AML-193 (cell line): ENCODE measurements around the gene ADAM30.
A peak's percentile ranks its signal among the peaks of the same experiment; 100 is the strongest.
"Not testable (repeated sequence)": the region's sequence is repeated elsewhere in the genome, so short reads cannot be mapped to it uniquely, and the experiment has no call there.

Experiments
- DNase-seq, 2 experiments: peaks; one replicate each; lab custom pipeline; 2025; lab: John Stamatoyannopoulos, UW

The ADAM30 gene

DNA sequence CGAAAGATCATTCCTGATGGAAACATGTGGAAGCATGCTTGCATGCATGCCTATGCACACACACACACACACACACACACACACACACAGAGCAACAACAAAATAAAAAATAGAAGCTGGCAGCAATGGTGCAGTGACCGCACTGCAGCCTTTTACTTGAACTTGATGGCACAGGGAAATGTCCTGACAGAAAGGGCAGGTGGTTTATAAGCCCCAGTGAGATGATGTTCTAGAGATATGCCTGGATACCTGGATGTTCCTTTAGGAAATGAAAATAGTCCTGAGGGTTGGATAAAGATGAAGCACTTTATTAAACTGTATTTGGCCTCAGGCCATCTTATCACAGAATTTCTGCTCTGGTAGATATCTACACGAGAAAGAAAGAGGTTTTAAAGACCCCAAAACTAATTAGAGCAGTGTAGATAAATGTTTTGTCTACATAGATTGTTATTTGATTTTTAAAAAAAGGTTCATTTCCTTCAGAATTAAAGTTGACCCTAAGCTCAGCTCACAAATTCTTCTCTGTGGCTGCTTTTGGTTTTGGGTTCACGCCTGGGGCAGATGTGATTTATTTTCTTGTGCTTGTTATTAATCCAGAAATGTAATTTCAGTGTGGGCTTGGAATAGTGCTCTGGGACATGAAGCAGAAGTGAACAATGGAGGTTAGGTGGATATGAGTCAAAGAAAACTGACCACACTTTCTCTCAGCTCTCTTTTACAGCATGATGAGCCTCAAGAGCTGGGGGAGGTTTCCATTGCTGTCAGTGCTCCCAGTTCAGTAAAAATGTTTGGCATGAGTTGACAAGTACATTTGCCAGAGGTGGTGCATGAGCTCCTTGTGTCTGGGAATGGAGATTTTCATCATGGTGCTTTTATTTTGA, 22.9 kb downstream of the ADAM30 start:
- DNase-seq: no peak

DNA sequence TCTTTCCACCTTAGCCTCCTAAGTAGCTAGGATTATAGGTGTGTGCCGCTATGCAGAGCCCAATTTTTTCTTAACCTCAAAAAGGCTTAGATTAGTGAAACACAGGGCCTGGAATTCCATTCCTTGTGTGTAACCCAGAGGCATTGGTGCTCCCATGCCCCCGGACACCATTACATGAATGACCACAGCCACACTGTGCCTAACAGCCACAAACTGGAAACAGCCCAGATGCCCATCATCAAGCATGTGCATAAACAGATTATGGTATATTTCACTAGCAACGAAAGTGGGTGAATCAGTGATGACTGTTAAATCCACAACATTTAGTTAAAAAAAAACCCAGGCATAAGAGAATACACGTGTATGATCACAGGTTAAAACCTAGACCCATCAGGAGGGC, 24.4 kb downstream of the ADAM30 start:
- DNase-seq: no peak

DNA sequence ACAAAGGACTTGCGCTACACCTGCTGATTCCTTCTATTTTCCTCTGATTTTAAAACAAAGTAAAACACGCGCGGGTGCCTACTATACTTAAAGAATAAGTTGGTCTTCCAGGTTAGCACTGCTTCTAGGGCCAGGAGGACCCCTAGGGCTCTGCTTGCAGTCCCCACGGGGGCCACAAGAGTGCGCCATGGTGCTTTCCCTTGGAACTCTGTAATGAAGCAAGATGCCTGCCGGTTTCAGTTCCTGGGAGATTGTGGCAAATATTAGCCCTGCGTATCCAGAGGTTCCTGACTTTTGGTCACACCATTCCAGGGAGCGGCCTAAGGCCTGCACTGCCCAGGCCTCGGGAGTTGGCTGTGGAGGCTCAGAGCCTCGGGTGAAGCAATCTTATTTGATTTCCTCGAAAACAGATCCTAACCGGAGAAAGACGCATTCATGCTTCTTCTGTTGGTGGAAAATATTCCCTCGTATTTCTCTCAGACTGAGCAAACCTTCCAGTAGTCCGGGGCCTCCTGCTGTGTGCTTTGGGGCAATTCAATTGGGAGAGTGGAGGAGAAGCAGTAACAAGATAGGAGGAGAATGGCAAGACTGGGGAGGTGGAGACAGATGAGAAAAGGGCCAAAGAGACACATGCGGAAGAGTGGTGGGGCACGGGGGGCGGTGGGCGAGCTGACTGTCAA, 25.3 kb downstream of the ADAM30 start:
- DNase-seq: peak; percentile 39 to 53

DNA sequence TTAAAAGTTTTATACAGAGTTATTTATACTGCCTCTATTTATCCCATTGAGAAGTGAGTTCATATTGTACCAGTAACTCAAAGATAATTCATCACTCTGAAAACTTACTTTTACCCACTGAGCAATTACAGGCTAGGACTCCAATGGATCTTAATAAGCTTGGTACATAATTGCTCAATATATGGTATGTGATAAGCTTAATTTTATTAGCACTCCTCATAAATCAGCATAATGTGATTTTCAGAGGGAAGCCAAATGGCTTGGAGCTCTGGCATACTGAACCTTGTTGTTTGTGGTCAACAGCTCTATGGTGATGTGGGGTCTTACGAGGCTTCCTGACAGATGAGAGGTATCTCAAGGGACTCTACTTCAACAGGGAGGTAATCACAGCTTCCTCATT, 26.3 kb downstream of the ADAM30 start:
- DNase-seq: no peak

DNA sequence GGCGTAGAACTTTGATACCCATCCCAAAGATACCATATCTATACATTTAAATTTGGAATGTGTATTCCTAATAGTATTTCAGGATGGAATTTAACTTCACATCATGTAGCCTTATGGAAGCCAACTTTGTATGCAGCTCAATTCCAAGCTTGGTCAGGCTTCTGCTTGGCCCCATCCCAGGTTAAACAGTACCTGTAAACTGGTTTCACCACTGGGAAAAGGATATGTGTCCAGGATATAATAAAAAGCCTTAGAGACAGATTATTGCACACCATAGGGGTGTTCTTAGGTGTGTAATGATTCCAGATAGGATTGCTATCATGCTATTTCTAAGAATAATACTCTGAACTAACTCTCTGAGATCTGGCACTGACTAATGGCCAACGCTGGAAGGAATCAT, 28.1 kb downstream of the ADAM30 start:
- DNase-seq: no peak

DNA sequence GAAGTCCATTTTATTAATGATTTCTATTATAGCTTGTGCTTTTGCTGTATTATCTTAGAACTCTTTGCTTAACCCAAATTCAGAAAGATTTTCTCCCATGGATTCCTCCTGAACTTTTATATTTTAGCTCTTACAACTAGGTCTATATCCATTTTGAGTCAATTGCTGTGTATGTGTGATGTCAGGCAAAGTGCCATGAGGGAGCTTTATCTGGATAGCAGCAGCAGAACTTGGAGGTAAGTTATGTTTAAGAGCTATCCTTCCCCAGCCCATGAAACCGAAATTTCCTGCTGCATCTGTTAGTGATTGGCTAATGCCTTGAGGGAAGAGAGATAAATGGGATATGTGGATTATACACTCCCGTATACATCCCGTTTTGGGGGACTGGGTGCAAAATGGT, 29.9 kb downstream of the ADAM30 start:
- no peak for DNase-seq

DNA sequence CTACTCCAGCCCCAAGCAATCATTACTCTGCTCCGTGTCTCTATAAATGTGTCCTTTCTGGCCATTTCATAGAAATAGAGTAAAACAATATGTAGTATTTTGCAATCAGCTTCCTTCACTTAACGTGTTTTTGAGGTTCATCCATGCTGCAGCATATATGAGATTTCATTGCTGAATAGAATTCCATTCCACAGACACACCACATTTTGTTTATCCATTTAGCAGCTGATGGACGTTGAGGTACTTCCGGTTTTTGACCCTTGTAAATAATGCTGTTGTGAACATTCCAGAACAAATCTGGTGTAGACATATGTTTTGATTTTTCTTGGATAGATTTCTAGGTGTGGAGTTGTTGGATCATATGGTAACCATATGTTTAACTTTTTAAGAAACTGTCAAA, 30.7 kb downstream of the ADAM30 start:
- DNase-seq: no peak

DNA sequence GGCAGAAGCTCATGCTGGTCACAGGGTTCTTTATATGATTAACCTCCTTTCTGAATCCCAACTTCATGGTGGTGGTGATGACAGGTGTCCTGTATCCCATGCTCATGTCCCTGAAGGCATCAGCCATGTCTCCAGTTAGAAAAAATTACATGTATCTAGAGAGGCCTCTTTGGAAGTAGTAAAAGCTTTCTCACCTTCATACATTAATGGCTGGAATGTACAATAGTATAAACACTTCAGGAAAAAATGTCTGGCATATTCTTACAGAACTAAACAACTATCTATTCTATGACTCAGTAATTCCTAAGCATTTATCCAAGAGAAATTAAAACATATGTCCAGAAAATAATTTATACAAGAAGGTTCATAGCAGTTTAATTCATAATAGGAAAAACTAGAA, 34.0 kb downstream of the ADAM30 start:
- DNase-seq: no peak

DNA sequence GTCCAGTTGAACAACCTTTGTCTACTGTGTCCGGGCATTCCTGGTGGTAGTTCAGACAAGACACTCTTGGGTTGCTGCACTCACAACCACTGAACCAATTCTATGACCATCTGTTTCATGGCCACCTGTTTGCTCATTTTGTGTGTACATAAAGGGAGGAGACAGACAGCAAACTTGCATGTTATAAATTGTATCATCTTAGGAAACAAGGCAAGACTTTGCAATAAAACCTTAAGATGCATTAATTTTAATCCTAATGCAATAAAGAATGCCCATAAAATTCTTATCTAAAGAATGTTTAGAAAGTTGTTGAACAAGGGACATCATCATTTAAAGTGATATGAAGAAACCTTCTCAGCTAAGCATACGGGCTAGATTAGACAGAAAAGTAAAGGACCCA, 34.8 kb downstream of the ADAM30 start:
- no peak for DNase-seq

DNA sequence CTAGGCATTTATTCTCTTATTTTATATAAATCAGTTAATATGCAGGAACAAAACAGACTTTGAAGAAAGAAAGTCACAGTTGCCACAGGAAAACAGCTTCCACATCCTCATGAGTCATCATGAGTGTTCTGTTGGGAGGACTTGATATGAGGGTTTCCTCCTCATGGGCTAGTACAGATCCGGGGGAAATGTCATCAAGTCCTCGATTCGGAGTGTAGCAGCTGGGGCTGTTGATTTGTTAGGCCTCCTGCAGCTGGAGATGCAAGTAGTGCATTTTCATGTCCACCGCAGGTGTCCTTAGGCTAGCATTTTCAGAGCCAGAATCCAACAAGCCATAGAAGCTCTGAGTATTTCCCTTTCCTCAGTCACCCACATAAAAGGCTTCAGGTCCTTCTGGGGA, 36.7 kb downstream of the ADAM30 start:
- peak; percentile 29 to 53 for DNase-seq

DNA sequence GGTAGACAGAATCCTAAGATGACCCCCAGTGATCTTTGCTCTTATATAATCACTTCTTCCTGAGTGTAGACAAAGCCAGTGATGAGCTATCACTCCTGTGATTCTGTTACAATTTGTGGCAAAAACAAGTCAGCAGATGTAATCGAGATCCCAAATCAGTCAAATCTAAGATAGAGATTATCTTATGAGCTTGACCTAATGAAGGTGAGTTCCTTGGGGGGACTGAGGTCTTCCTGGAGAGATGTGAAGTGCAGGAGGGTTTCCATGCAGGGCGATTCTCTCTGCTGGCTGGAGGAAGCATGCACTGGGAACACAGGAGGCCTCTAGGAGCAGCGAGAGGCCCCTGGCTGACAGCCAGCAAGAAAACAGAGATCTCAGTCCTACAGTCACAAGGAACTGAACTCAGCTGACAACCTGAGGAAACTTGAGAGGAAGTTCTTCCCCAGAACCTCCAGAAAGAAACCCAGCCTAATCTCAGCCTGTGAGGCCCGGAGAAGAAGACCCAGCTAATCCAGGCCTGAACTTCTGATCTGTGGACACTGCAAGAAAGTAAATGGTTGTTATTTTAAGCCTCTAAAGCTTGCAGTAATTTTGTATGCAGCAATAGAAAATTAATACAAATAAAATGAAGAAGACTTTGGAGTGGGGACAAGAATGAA, 37.6 kb downstream of the ADAM30 start:
- not testable (repeated sequence) for DNase-seq

DNA sequence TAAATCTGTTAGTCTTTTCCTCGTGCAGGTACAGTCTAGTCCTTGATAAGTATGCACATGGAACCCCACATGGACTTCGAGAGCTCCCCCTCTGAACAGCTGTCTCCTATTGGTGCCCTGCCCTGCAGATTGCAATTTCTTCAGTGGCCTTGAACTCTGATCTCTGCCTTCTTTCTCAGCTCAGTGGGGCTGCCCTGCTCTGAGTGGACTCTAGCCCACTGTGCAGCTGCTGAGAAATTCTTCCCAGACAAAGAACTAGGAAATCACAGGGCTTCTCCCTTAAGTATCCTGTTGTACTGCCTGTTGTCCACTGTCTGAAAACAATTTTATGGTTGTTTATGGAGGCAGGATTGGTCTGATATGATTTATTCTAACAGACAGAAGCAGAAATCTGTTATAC, 38.2 kb downstream of the ADAM30 start:
- DNase-seq: no peak

DNA sequence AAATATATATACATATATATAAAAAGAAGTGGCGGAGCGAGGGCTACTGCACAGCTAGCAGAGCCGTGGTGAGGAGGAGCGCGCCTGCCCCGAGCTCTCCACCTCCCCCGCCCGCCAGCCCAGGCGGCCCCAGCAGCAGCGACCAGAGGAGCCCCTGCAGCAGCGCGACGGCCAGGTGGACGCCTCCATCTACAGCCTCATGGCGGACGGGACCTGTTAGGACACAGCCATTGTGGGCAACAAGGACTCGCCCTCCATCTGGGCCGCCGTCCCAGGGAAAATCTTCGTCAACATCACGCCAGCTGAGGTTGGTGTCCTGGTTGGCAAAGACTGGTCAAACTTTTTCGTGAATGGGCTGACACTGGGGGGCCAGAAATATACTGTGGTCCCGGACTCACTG, 43.2 kb downstream of the ADAM30 start:
- DNase-seq: no peak

DNA sequence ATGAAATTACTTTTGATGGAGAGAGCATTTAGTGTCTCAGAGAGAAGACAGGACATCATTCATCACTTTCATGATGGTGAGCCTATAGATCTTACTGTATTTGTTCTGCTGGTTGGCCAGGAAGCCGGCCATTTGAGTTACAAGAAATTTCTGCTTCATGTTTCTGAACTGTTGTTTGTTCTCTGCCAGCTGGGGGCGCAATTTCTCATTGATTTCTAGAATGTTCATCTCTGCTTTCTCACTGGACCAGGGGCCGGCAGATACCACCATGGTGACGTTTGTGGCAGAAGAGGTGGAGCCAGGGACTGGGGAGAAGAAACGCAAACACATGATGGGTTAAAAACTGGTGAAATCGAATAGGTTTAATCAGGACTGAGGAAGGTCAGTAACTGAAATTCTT, 52.1 kb downstream of the ADAM30 start:
- DNase-seq: not testable (repeated sequence)
